DOHH2 (cell line): ENCODE data around the gene RPAP2.

Experiments used
- CTCF ChIP-seq: fragments of 200-600 bp; sonication (generic); IDR thresholded peaks from one replicate; pipeline ENCODE4 v1.5.1; 2014; ENCODE audit warnings: antibody characterized with exemption, mild to moderate bottlenecking, low read depth, low read length; ENCODE audit not compliant: poor library complexity, severe bottlenecking
- EZH2phosphoT487 ChIP-seq: fragments of 200-600 bp; sonication (generic); IDR thresholded peaks from 2 replicates; pipeline ENCODE4 v1.6.1; 2017; ENCODE audit warnings: borderline replicate concordance, mild to moderate bottlenecking, antibody characterized with exemption, low read length, moderate library complexity, mixed read lengths

- TF ChIP-seq CTCF (no peak), EZH2phosphoT487 (no peak)
Measured at GRCh38 chr1:92315766-92316599, 17.1 kb downstream of the RPAP2 start.
